Epithelial cell of esophagus (primary cell): Measurements from ENCODE around the gene PIK3R6.

ENCODE experiments used
- DNase-seq: peaks from one replicate; pipeline ENCODE4 v3.0.0; 2010; ENCODE audit warnings: low read depth
- H3K4me3 ChIP-seq: 2 replicates; pipeline ENCODE4 v1.5.1; 2011; ENCODE audit warnings: mild to moderate bottlenecking, low read length, control low read depth
- CTCF ChIP-seq: IDR thresholded peaks from 2 replicates; pipeline ENCODE4 v1.5.1; 2011; ENCODE audit warnings: low read depth, mild to moderate bottlenecking, low read length, control low read depth, inconsistent platforms; ENCODE audit not compliant: insufficient read depth; ENCODE audit errors: missing control alignments

The PIK3R6 gene

DNA sequence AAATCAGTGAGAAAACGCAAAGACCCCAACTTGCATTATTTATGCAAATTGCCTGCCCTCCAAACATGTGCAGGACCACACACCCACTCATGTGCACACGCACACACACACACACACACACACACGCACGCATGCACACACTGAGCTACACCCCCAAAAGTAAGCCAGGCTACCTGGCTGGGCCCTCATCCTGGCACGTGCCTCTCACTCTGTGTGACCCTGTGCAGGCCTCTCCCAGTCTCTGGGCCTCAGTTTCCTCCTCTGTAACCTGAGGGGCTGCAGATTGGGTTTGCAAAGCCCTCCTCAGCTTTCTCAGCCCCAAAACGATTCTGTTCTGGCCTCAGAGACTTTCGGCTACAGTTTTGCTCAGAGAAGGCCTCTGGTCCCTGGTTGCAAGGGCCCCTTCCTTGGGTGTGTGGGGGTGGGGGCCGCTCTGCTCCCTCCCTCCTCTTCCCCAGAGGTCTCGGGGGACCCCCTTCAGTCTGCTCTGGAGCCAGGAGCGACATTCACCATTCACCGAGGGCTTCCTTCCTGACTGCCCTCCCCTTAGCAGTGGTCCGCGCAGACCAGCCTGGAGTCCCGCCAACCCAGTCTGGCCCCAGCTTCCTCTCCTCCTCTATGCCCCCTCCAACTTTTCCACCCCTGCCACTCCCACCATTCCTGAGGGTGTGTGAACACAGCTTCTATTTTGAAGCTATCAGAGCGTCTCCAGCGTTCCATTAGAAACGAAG is 5.4 kb upstream of the PIK3R6 start:
- DNase-seq, result no peak
- TF ChIP-seq CTCF, result no peak
- no peak overlapping the region for H3K4me3 ChIP-seq

DNA sequence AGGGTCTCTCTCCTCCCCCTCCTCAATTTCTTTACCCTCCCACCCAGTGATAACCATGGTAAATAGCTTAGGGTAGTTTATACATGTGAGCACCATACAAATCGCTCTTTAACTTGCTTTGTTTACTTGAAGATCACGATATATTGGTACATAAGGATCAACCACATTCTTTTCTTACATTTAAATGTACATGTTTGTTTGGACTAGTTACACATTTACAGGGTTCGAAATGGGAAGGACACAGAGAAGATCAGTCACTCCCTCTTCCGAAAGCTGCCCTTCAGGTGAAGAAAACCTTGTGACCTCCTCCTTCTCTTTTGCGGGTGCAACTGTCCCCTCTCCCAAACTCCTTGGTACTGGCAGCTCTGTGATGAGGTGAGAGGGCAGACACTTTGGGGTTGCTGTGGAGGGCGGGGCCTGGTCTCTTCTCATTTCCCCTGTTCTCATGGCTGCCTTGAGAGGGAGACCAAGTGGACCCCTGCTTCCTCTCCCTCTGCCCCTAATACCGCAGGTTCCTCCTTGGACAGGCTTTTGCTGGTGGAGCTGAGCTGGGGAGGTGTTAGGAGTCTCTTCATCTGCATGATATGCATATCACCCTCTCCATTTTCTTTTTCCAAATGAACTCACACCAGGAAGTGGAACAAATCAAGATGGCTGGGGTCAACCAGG is 4.7 kb upstream of the PIK3R6 start:
- no peak for TF ChIP-seq CTCF
- no peak for DNase-seq
- no peak overlapping the region for H3K4me3 ChIP-seq

- no peak for TF ChIP-seq CTCF
- no peak overlapping the region for H3K4me3 ChIP-seq
- DNase-seq, result no peak
Observed at GRCh38 chr17:8871081-8871581, 3.7 kb upstream of the PIK3R6 start.

DNA sequence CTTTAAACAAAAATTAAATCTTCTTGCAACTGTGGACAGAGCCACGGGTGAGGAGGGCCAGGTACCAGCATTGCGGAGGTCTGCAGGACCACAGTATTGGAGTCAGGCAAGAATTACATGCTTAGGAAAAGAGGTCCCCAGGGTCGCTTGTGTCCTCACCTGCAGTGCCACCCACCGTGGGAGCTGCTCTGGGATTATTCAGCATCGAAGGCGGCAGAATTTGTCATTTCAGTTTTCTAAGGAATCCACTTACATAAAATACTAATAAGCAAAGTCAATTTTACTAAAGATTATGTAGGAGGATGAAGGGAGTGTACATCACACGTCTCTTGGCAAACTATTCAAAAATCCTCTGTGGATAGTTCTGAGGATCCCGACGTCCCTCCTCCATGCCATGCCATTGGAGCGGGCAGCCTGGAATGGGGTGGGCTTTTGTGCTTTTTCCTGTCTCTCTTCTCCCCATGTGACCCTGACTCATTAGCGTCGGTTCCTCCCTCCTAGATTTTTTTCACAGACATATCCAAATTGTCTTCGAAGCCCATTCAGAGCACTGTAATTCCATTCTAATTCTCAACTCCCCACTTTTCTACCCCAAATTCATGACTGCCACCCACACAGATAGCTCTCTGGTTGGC is 3.0 kb upstream of the PIK3R6 start:
- no peak for TF ChIP-seq CTCF

GRCh38 chr17:8869114-8869815 is 1.8 kb upstream of the PIK3R6 start:
- DNase-seq, result no peak
- H3K4me3 ChIP-seq, result no peak overlapping the region
- TF ChIP-seq CTCF, result no peak

More for the DNA sequence above, 3.0 kb upstream of the PIK3R6 start:
- H3K4me3 ChIP-seq, result no peak overlapping the region
- no peak for DNase-seq

DNA sequence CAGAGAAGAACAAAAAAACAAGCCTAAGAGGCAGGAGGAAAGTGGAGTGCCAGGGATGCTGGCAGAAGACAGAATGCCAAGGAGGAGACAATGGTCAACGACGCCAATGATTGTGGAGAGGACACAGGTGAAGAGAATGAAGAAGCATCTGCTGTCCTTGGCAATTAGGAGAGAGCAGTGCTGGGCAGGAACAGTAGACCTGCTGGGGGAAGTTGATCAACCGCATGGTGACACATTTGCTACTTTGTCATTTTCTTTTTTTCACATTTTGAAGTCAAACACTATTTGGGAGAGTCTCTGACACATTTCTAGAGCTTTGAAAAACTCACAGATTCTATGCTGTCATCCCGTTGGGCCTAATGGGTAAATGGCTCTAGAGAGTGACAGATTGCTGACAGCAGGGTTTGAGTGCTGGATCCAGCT is 1.1 kb upstream of the PIK3R6 start:
- no peak for TF ChIP-seq CTCF
- no peak overlapping the region for H3K4me3 ChIP-seq
- no peak for DNase-seq
